Motor neuron (in vitro differentiated cells): Measurements from ENCODE around the gene SLC25A51. TPM values are rescaled to one million over a fixed set of nuclear protein-coding genes. Genes with fewer than 3 reads are reported as not detected.
A peak's percentile ranks its signal among the peaks of the same experiment; 100 is the strongest.
"Not testable (repeated sequence)": the region's sequence is repeated elsewhere in the genome, so short reads cannot be mapped to it uniquely, and the experiment has no call there.

Source experiments
- ATAC-seq, 8 experiments: fragments of 200-7000 bp; cut with Tn5 transposase; replicated peaks in 6 of 8; 2 replicates each; pipeline ENCODE4 v1.8.0; 2021; ENCODE audit warnings: mild to moderate bottlenecking in 8 of 8, moderate library complexity in 8 of 8
- H3K27ac ChIP-seq, 2 donors: fragments of 250-450 bp; sonication (Bioruptor Pico); 2 replicates each; pipeline ENCODE4 v1.9.0; 2021; ENCODE audit warnings: antibody characterized with exemption in 2 of 2, mild to moderate bottlenecking in 2 of 2, moderate library complexity in 1 of 2
- H3K4me1 ChIP-seq, 2 donors: fragments of 250-450 bp; sonication (Bioruptor Pico); replicated peaks in 1 of 2; 2 replicates each; pipeline ENCODE4 v1.6.1; 2021; ENCODE audit warnings: antibody characterized with exemption in 2 of 2, mild to moderate bottlenecking in 2 of 2, moderate library complexity in 1 of 2
- H3K4me3 ChIP-seq, 5 donors: fragments of 250-450 bp; sonication (Bioruptor Pico); 2 replicates each; pipeline ENCODE4 v1.9.0; 2021; ENCODE audit warnings: antibody characterized with exemption in 5 of 5, mild to moderate bottlenecking in 5 of 5, moderate library complexity in 4 of 5
- WGBS, 10 experiments: fragments of 450-650 bp; shearing (Covaris generic); methylation state at CpG; one replicate each; pipeline ENCODE4 v1.0.0; 2022; 5-methylcytosine and 5-hydroxymethylcytosine counted together
- in situ Hi-C, 9 experiments: fragments of 400-800 bp; cut with MboI; loops; one replicate each; pipeline ENCODE4 v1.15.0; 2021; ENCODE audit warnings: low sequenced_read_pairs in 9 of 9, low pct_unique_long_range_greater_than_20kb in 2 of 9; ENCODE audit not compliant: unreplicated experiment in 9 of 9
- total RNA-seq, 8 experiments: library from RNA; unstranded; fragments of 300-600 nt; gene quantifications; 2 replicates each; pipeline versions ENCODE4 v1.2.3 to v1.2.4, GENCODE V29; 2022

The SLC25A51 gene
- total RNA-seq, 8 experiments from 2014 or later, result 23.9 to 40.0 (median 29.5) TPM

DNA sequence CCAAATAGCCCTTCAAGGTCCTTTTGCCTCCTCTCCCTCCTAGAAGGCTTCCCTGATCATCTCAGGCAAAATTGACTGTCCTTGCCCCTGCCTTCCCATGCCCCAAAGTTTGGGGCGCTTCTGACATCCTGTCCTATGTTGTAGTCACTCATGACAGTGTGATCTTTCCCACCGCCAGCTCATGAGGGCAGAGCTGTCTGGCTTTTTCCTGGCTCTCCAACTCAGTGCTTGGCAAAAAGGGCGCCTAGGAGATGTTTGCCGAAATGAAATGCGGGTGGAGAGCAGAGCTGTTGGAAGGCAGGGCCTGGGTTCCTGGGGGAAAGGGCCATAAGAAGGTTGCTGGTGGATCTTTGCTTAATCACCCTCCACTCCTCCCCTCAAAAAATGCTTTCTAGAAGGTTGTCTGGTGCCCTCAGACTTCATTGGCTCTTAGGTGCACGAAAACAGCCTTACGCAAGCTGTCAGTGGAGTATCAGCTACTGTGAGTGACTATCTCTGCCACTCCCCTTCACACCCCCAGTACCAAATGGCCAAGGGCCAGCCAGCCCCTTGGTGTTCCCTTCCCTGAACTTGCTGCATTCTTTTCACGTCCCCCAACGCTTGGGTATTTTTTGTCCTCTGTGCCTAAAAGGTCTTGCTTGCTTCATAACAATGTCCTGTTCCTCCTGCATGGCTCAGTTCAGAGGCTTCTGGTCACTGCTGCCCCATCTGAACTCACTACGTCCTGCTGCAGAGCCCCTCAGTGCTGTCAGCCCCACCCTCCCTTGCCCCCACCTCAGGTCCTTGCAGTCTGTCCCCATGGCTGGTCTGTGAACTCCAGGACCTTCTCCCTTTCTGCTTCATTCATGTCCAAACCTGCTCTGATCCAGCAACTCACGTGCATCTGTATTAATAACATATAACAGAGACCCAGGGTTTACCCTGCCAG is 2.6 kb upstream of the SLC25A51 start:
- H3K4me1 ChIP-seq, result peaks cover 9 to 12% of the 10 kb centered on the region in 2 donors
- no peak for ATAC-seq
- no peak overlapping the region for H3K27ac ChIP-seq
- in situ Hi-C loops, result loop anchor here in 7 of 9 experiments (10.0 to 25.0 kb wide), 6 partner anchors 156 to 506 kb away; partner anchors contain the start of genes SHB (in 3 of the 7), IGFBPL1 (in 1 of the 7) and POLR1E (in 1 of the 7)
- 0 to 100% (median 80%) methylated on average over 1 to 7 of the region's 11 CpGs for WGBS, 10 experiments
- H3K4me3 ChIP-seq, result no peak overlapping the region

DNA sequence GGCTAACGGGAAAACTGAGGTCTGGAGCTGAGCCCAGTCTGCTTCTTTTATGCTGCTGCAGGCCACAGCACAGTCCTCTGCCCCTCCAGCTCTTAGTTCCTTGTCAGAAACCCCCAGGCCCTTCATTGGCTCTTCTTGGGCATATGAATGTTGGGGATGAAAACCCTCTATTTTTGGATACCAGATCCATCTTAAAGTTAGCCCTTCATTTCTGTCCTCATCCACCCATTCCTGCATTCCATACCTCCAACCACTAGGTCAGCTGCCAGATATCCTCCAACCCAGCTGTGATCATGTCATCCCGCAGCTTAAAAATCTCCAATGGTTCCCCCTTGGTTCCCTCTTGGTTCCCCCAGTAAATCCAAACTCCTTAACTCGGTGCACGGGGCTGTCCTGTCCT is 1.8 kb upstream of the SLC25A51 start:
- no peak for ATAC-seq
- no peak overlapping the region for H3K27ac ChIP-seq
- 60 to 100% (median 85%) methylated on average over 1 to 3 of the region's 4 CpGs; no CpG with 5 or more reads in 4 of the 10 experiments for WGBS, 10 experiments
- in situ Hi-C loops, result loop anchor here in 7 of 9 experiments (10.0 to 25.0 kb wide), 6 partner anchors 157 to 507 kb away; partner anchors contain the start of genes SHB (in 3 of the 7), IGFBPL1 (in 1 of the 7) and POLR1E (in 1 of the 7)
- no peak overlapping the region for H3K4me3 ChIP-seq
- H3K4me1 ChIP-seq, result peaks cover 9 to 12% of the 10 kb centered on the region in 2 donors

DNA sequence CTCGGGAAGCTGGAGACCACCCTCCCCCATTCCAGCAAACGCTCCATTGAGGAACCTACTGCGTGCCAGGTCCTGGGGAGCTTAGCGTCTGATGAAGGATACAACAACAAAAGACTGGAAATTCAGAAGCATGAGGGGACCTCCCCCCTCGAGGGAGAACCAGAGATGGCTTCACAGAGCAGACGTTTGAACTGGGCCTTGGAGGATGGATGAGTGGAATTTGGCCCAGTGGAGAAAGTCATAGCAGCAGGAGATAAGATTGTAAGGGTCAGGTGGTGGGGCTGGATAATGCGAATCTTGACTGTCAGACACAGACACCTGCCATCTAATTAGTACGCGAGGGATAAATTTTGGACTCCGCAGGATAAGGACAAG is 1.2 kb upstream of the SLC25A51 start:
- Histone ChIP-seq H3K27ac (no peak overlapping the region), H3K4me3 (no peak overlapping the region), H3K4me1 (peaks cover 9 to 12% of the 10 kb centered on the region in 2 donors)
- 74 to 100% (median 95%) methylated on average over 3 to 8 of the region's 10 CpGs; no CpG with 5 or more reads in 1 of the 10 experiments for WGBS, 10 experiments
- in situ Hi-C loops, result loop anchor here in 7 of 9 experiments (10.0 to 25.0 kb wide), 6 partner anchors 157 to 507 kb away; partner anchors contain the start of genes SHB (in 3 of the 7), IGFBPL1 (in 1 of the 7) and POLR1E (in 1 of the 7)
- ATAC-seq, result no peak

DNA sequence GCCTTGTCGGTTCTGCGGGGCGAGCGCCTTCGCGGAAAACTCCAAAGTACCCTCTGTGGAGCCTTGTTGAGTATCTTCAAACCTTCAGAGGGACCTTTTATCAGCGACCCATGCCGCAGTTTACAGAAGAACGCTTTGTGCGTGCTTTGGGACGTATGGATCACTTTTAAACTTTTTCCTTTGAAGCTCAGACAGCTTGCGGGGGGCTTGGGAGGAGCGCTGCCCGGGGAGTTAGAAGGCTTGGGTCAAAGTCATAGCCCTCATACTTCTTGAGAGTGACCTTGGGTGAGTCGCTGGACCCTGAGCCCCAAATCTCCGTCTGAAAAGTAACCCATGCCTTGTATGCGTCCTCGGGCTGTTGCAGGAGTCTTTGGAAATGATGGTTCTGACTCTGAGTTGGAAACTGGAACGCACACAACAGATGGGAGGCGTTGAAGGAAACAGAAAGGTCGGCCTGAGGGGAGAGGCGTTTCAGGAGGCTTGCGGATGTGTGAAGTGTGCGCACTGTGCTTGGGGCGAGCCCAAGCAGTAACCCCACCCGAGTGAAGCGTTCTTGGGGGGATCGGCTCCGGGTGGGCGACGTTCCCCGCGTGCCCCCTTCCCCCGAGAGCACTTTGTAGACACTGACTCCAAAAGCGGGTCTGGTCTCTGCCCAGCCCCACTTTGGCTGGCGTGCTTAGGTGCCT is 661 bp upstream of the SLC25A51 start:
- H3K4me3 ChIP-seq, result peak overlapping the region; percentile 61 to 98 (median 65)
- WGBS, 10 experiments, result 2 to 100% (median 41%) methylated on average over 1 to 29 of the region's 36 CpGs; no CpG with 5 or more reads in 4 of the 10 experiments
- in situ Hi-C loops, result loop anchor here in 7 of 9 experiments (10.0 to 25.0 kb wide), 6 partner anchors 158 to 508 kb away; partner anchors contain the start of genes SHB (in 3 of the 7), IGFBPL1 (in 1 of the 7) and POLR1E (in 1 of the 7)
- H3K27ac ChIP-seq, result peak overlapping the region in 1 of 2 donors; percentile 81
- H3K4me1 ChIP-seq, result peaks cover 9 to 12% of the 10 kb centered on the region in 2 donors
- ATAC-seq, result peak in 3 of 8 experiments; percentile 2 to 12 (median 10)

DNA sequence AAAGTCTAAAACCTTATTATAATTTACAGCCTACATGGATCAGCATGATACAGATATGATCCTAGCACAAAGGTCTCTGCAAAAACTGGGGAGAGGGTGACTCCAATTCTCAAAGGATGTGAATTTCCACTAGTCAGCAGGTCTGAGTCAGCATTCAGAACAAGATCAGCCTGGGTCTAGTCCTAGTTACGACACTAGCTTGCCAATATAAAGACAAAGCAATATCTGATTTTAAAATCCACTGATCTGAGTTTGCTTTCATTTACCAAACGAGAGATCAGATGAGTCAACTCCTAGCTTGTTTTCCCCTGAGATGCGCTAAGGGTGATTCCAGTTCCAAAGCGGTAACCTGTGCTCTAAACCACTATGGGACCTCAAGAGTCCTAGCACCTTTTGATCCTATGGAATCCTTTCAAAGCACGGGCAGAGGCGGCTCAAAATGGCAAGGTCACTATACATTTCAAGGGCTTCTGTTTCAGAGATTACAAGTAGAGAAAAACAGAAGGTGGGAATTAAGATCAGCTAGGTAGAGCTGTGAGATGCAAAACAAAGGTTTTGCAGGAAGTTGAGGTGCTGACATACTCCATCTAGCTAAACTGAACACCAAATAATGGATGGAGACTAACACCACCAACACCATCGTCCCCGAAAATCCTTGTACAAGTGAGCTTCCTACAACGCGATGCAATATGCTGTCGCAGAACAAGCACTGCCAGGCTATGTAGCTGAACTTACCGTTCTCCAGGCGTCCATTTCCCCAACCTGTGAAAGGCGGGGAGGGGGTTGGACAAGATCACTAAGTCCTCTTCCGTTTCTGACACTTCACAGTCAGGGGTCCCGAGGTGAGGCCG is 906 bp downstream of the SLC25A51 start:
- H3K4me3 ChIP-seq, result peak overlapping the region; percentile 61 to 98 (median 65)
- in situ Hi-C loops, result loop anchor here in 7 of 9 experiments (10.0 to 25.0 kb wide), 6 partner anchors 159 to 509 kb away; partner anchors contain the start of genes SHB (in 3 of the 7), IGFBPL1 (in 1 of the 7) and POLR1E (in 1 of the 7)
- 0 to 43% (median 4%) methylated on average over 1 to 13 of the region's 17 CpGs; no CpG with 5 or more reads in 2 of the 10 experiments for WGBS, 10 experiments
- peak in 6 of 8 experiments; percentile 2 to 6 (median 4) for ATAC-seq
- H3K27ac ChIP-seq, result peak overlapping the region; percentile 7 to 81
- H3K4me1 ChIP-seq, result peaks cover 9 to 12% of the 10 kb centered on the region in 2 donors

DNA sequence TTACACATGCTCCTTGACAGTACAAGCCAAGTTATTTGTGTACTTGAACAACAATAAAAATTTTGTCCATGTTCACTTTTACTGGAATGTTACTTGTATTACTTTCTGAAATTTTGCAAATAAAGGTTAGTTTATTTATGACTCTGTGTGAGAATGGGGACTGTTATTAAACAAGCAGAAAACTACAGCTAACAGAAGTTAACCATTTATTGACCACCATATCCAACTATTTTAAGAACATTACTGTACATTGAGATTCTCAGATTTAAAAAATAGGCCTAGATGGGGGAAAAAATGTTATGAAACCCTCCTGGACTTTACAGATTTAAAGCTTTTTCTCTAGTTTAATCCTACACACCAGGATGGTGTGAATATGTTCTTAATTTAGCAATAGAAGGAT is 1.8 kb downstream of the SLC25A51 start:
- peak overlapping the region in 3 of 5 donors; percentile 61 to 98 (median 64) for H3K4me3 ChIP-seq

DNA sequence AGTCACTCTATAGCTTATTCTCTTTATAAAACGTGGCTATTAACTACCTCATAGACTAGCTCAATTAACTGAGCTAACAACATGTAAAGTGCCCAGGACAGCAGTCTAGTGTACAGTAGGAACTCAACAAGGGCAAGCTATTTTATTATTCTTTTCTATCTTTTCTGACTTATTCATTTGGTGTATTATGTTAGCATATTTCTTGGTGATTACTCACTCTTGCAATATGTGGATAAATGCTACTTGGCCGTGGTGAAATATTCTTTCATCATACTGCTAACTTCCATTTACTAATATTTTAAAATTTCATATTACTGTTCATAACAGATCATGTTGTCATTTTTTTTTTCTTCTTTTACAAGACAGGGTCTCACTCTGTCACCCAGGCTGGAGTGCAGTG is 4.9 kb downstream of the SLC25A51 start:
- no peak for ATAC-seq
- no peak overlapping the region for H3K4me3 ChIP-seq
- H3K4me1 ChIP-seq, result peaks cover 0 to 12% of the 10 kb centered on the region in 2 donors
- in situ Hi-C loops, result loop anchor here in 1 of 9 experiments (25.0 kb wide), 2 partner anchors 112 to 312 kb away; partner anchors contain the start of genes EXOSC3, FBXO10 and TOMM5
- WGBS, 10 experiments, result 33 to 100% (median 69%) methylated on average over 1 to 2 of the region's 2 CpGs; no CpG with 5 or more reads in 2 of the 10 experiments
- H3K27ac ChIP-seq, result no peak overlapping the region

More for the DNA sequence above, 1.8 kb downstream of the SLC25A51 start:
- no peak for ATAC-seq
- peaks cover 9 to 12% of the 10 kb centered on the region in 2 donors for H3K4me1 ChIP-seq
- in situ Hi-C loops, result loop anchor here in 7 of 9 experiments (10.0 to 25.0 kb wide), 6 partner anchors 160 to 510 kb away; partner anchors contain the start of genes SHB (in 3 of the 7), IGFBPL1 (in 1 of the 7) and POLR1E (in 1 of the 7)
- H3K27ac ChIP-seq, result no peak overlapping the region

DNA sequence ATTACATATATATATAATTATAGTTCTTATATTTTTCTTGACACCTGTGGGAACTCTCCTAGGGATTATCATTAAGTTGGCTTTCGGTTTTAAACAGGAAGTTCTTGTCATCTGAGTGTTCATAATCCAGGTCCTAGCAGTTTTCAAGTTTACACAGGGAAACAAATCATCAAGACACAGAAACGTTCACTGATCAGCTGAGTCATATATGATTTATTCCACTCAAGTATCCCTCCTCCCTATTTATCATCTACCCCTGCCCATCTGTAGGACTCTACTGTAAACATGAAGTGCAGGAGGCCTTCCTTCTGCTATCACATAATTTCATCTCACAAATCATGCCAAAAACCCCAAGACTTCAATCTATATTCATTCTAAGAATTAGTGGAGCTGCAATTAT is 6.3 kb downstream of the SLC25A51 start:
- in situ Hi-C loops, result loop anchor here in 1 of 9 experiments (25.0 kb wide), 2 partner anchors 110 to 310 kb away; partner anchors contain the start of genes EXOSC3, FBXO10 and TOMM5
- ATAC-seq, result no peak
- Histone ChIP-seq H3K4me1 (peaks cover 0 to 9% of the 10 kb centered on the region in 2 donors), H3K27ac (no peak overlapping the region), H3K4me3 (no peak overlapping the region)
- 63 to 100% (median 78%) methylated on average over 1 to 2 of the region's 2 CpGs; no CpG with 5 or more reads in 2 of the 10 experiments for WGBS, 10 experiments

DNA sequence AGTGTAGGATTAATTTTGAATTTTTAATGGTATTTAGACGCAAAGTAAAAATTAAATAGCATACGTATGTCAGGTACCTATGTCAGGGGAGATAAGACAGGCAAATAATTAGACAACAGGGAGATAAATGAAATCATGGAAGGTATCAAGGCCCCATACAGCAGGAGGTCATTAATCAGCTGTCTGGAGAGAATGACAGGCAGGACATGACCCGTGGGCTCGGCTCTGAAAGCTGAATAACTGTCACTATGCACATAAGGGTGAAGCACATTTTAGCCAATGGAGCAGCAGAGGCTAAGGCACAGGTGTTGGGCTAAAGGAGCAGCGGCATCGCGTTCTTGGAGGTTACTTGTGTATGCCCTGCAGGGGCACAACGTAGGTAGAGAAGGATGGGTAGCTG is 11.9 kb downstream of the SLC25A51 start:
- WGBS, 10 experiments, result 73 to 100% (median 97%) methylated on average over 1 to 7 of the region's 8 CpGs
- H3K4me1 ChIP-seq, result no peaks in the 10 kb centered on the region
- in situ Hi-C loops, result loop anchor here in 1 of 9 experiments (25.0 kb wide), 2 partner anchors 105 to 305 kb away; partner anchors contain the start of genes EXOSC3, FBXO10 and TOMM5
- peak in 1 of 8 experiments; percentile 39 for ATAC-seq
- no peak overlapping the region for H3K4me3 ChIP-seq
- no peak overlapping the region for H3K27ac ChIP-seq

DNA sequence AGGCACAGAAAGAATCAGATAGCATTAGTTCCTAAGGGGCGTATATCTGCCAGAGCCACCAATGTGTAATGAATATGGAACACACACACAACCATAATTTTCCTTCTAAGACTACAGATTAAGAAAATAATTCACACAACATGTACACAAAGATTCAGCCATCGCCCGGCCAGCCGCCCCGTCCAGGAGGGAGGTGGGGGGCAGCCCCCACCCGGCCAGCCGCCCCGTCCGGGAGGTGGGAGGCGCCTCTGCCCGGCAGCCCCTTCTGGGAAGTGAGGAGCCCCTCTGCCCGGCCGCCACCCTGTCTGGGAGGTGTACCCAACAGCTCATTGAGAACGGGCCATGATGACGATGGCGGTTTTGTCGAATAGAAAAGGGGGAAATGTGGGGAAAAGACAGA is 12.9 kb downstream of the SLC25A51 start:
- in situ Hi-C loops, result loop anchor here in 1 of 9 experiments (25.0 kb wide), 2 partner anchors 104 to 304 kb away; partner anchors contain the start of genes EXOSC3, FBXO10 and TOMM5
- ATAC-seq, H3K27ac ChIP-seq, H3K4me1 ChIP-seq, H3K4me3 ChIP-seq: not testable (repeated sequence)
- WGBS, 10 experiments, result 80 to 100% (median 100%) methylated on average over 1 of the region's 17 CpGs; no CpG with 5 or more reads in 6 of the 10 experiments

DNA sequence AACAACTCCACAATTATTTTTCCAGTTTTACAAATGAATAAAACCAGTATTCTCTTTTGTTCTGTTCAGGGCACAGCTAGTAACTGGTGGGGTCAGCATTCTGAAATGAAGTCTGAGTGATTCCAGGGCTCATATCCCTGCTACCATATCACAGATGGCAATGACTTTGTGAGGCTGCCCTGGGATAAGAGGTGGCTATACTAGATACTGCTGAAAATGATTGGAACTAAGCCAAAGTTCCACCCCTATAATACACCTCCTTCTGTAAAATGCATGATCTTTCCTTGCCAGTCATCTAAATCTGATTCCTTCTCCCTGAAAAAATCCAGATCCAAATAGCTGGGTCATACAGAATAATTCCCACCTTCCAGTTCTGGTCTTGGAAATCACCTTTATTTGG is 14.4 kb downstream of the SLC25A51 start:
- Histone ChIP-seq H3K4me1 (no peaks in the 10 kb centered on the region), H3K27ac (no peak overlapping the region), H3K4me3 (no peak overlapping the region)
- ATAC-seq, result no peak
- in situ Hi-C loops, result loop anchor here in 1 of 9 experiments (25.0 kb wide), 2 partner anchors 102 to 302 kb away; partner anchors contain the start of genes EXOSC3, FBXO10 and TOMM5
